GM13976 (cell line): ENCODE results near the gene PDLIM5.

Source experiments
- DNase-seq: peaks from one replicate; pipeline ENCODE4 v3.0.0; 2012; ENCODE audit warnings: low spot score
- in situ Hi-C: fragments of 300-500 bp; cut with MboI; formaldehyde crosslinking; loops from one replicate; pipeline ENCODE4 v1.12.0; 2022; ENCODE audit warnings: low sequenced_read_pairs, mixed read lengths, inconsistent platforms; ENCODE audit not compliant: unreplicated experiment
- TF ChIP-seq, protein P1 (sequence below): IDR thresholded peaks from 2 replicates; pipeline ENCODE4 v1.5.1; 2012; ENCODE audit warnings: borderline replicate concordance, mild to moderate bottlenecking; ENCODE audit not compliant: insufficient read depth; ENCODE audit errors: extremely low read depth, missing control alignments, control extremely low read depth

PDLIM5 gene

GRCh38 chr4:94686086-94686485, 234.3 kb downstream of the PDLIM5 start:
- in situ Hi-C loops = no loop called here
- TF ChIP-seq, protein P1, sequence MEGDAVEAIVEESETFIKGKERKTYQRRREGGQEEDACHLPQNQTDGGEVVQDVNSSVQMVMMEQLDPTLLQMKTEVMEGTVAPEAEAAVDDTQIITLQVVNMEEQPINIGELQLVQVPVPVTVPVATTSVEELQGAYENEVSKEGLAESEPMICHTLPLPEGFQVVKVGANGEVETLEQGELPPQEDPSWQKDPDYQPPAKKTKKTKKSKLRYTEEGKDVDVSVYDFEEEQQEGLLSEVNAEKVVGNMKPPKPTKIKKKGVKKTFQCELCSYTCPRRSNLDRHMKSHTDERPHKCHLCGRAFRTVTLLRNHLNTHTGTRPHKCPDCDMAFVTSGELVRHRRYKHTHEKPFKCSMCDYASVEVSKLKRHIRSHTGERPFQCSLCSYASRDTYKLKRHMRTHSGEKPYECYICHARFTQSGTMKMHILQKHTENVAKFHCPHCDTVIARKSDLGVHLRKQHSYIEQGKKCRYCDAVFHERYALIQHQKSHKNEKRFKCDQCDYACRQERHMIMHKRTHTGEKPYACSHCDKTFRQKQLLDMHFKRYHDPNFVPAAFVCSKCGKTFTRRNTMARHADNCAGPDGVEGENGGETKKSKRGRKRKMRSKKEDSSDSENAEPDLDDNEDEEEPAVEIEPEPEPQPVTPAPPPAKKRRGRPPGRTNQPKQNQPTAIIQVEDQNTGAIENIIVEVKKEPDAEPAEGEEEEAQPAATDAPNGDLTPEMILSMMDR = no peak
- DNase-seq = no peak

- DNase-seq = no peak
- TF ChIP-seq, protein P1 = no peak
- in situ Hi-C loops = no loop called here
Measured at GRCh38 chr4:94689155-94689860, 237.6 kb downstream of the PDLIM5 start.

DNA sequence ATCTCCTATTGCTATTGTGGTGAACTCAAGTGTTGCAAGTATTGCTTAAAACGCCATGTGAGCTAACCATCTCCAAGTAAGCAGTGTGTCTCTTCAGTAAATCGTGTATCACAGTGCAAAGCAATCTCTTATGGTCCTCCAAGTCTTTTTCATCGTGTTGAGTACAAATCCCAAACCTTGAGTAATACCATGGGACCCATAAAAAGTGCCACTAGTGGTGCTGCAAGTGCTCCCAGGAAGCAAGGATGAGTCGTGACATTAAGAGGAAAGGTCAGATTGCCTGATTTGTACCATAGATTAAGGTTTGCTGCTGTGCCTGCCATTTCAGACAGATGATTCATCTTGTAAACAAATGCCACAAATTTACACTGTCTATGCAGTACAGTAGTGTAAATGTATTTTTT, 239.1 kb downstream of the PDLIM5 start:
- in situ Hi-C loops = no loop called here
- TF ChIP-seq, protein P1 = no peak
- DNase-seq = no peak

GRCh38 chr4:94691552-94691951, 239.8 kb downstream of the PDLIM5 start:
- TF ChIP-seq, protein P1 = no peak

DNA sequence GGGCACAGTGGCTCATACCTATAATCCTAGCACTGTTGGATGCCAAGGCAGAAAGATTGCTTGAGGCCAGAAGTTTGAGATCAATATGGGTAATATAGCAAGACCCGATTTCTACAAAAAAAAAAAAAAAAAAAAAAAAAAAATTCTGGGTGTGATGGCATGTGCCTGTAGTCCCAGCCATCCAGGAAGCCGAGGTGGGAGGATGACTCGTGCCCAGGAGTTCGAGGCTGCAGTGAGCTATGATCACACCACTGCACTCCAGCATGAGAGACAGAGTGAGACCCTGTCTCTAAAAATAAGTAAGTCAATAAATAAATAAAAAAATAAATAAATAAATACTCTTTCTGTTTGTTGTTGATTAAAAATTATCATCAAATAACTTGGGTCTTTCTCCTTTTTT, 243.6 kb downstream of the PDLIM5 start:
- in situ Hi-C loops = no loop called here
- DNase-seq = no peak
- TF ChIP-seq, protein P1 = no peak

More at GRCh38 chr4:94691552-94691951, 239.8 kb downstream of the PDLIM5 start:
- DNase-seq = no peak
- in situ Hi-C loops = no loop called here

DNA sequence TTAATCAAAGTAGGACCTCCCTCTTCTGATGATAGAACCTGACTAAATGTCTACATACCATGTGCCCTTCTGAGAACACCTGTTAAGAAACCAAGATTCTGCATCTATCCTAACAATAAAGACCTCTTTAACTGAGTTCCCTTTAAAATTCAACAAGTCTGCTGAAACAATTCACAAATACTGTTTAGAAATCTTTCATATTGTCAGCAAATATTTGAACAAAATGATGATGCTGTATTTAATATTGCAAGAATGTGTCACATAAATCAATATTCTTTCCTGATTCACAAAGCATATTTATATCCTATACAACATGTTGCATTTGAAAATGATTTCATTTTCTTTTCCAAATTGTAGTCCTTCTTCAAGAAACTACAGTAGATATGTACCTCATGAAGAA, 246.4 kb downstream of the PDLIM5 start:
- TF ChIP-seq, protein P1 = no peak
- no peak for DNase-seq
- in situ Hi-C loops = no loop called here
